Chondrocyte (in vitro differentiated cells): ENCODE data around the gene RNF144A. TPM values are rescaled to one million over a fixed set of nuclear protein-coding genes. Genes with fewer than 3 reads are reported as not detected.

Experiments
- DNase-seq: peaks from one replicate; pipeline ENCODE4 v3.0.0; 2021; ENCODE audit warnings: mixed read lengths, low spot score
- H3K27ac Mint-ChIP-seq: one replicate; pipeline ENCODE4 v1.8.0; 2021; ENCODE audit warnings: mild to moderate bottlenecking, moderate library complexity, mixed read lengths; ENCODE audit not compliant: unreplicated experiment
- H3K27me3 Mint-ChIP-seq: 2 replicates; pipeline ENCODE4 v1.8.0; 2021; ENCODE audit warnings: low read depth, mixed read lengths
- H3K36me3 Mint-ChIP-seq: 2 replicates; pipeline ENCODE4 v1.8.0; 2021; ENCODE audit warnings: low read depth, mixed read lengths
- H3K4me1 Mint-ChIP-seq: 2 replicates; pipeline ENCODE4 v1.8.0; 2021; ENCODE audit warnings: low read depth, mild to moderate bottlenecking, mixed read lengths
- H3K4me3 Mint-ChIP-seq: one replicate; pipeline ENCODE4 v1.8.0; 2021; ENCODE audit warnings: mild to moderate bottlenecking, moderate library complexity, mixed read lengths; ENCODE audit not compliant: unreplicated experiment
- H3K9me3 Mint-ChIP-seq: 2 replicates; pipeline ENCODE4 v1.8.0; 2021; ENCODE audit warnings: low read depth, mixed read lengths
- CTCF ChIP-seq: fragments of 200-600 bp; sonication (generic); IDR thresholded peaks from 2 replicates; pipeline ENCODE4 v1.5.0; 2021; ENCODE audit warnings: antibody characterized with exemption, mild to moderate bottlenecking, moderate library complexity
- total RNA-seq: library from RNA; stranded (reverse); gene quantifications from 3 replicates; pipeline ENCODE4 v1.2.1, GENCODE V29; 2021

The RNF144A gene
- total RNA-seq, 1 donor from 2014 or later: 10.9 TPM

- H3K4me1 Mint-ChIP-seq: peaks cover 21% of the 10 kb centered on the region
- no peaks in the 10 kb centered on the region for H3K9me3 Mint-ChIP-seq
- H3K27ac Mint-ChIP-seq: no peak overlapping the region
- H3K4me3 Mint-ChIP-seq: no peak overlapping the region
- TF ChIP-seq CTCF: no peak
- DNase-seq: no peak
- peaks cover 2% of the 10 kb centered on the region for H3K36me3 Mint-ChIP-seq
- no peaks in the 10 kb centered on the region for H3K27me3 Mint-ChIP-seq
These were observed 40.9 kb downstream of the RNF144A start for GRCh38 chr2:6957910-6958615.

GRCh38 chr2:6958616-6959235 lies 41.5 kb downstream of the RNF144A start:
- H3K4me3 Mint-ChIP-seq: no peak overlapping the region

GRCh38 chr2:6959751-6960150 lies 42.5 kb downstream of the RNF144A start:
- peaks cover 21% of the 10 kb centered on the region for H3K4me1 Mint-ChIP-seq
- DNase-seq: no peak
- no peak for TF ChIP-seq CTCF
- no peaks in the 10 kb centered on the region for H3K27me3 Mint-ChIP-seq
- no peak overlapping the region for H3K4me3 Mint-ChIP-seq
- H3K9me3 Mint-ChIP-seq: peaks cover 2% of the 10 kb centered on the region
- peaks cover 2% of the 10 kb centered on the region for H3K36me3 Mint-ChIP-seq
- H3K27ac Mint-ChIP-seq: no peak overlapping the region

More at GRCh38 chr2:6958616-6959235, 41.5 kb downstream of the RNF144A start:
- TF ChIP-seq CTCF: no peak
- Mint-ChIP-seq H3K27me3 (no peaks in the 10 kb centered on the region), H3K36me3 (peaks cover 2% of the 10 kb centered on the region), H3K9me3 (peaks cover under 1% of the 10 kb centered on the region), H3K27ac (no peak overlapping the region), H3K4me1 (peaks cover 21% of the 10 kb centered on the region)
- DNase-seq: no peak

- H3K4me3 Mint-ChIP-seq: no peak overlapping the region
- no peaks in the 10 kb centered on the region for H3K27me3 Mint-ChIP-seq
- H3K9me3 Mint-ChIP-seq: peaks cover 2% of the 10 kb centered on the region
- no peak overlapping the region for H3K27ac Mint-ChIP-seq
- peaks cover 16% of the 10 kb centered on the region for H3K4me1 Mint-ChIP-seq
- DNase-seq: no peak
- peaks cover 2% of the 10 kb centered on the region for H3K36me3 Mint-ChIP-seq
- TF ChIP-seq CTCF: no peak
These were observed 43.4 kb downstream of the RNF144A start for GRCh38 chr2:6960659-6961058.

GRCh38 chr2:6963727-6964126 lies 46.5 kb downstream of the RNF144A start:
- H3K4me3 Mint-ChIP-seq: no peak overlapping the region
- no peak overlapping the region for H3K27ac Mint-ChIP-seq
- peaks cover 2% of the 10 kb centered on the region for H3K36me3 Mint-ChIP-seq
- H3K9me3 Mint-ChIP-seq: peaks cover 2% of the 10 kb centered on the region
- no peak for DNase-seq
- no peak for TF ChIP-seq CTCF
- peaks cover 4% of the 10 kb centered on the region for H3K4me1 Mint-ChIP-seq
- H3K27me3 Mint-ChIP-seq: no peaks in the 10 kb centered on the region
